NB4 (cell line): ENCODE data around the gene SPARCL1.
"Not testable (repeated sequence)": the region's sequence is repeated elsewhere in the genome, so short reads cannot be mapped to it uniquely, and the experiment has no call there.

ENCODE experiments used
- DNase-seq: peaks from one replicate; pipeline ENCODE4 v3.0.0; 2010; ENCODE audit warnings: low read depth
- H3K4me3 ChIP-seq: one replicate; pipeline ENCODE4 v1.5.1; 2011; ENCODE audit warnings: mild to moderate bottlenecking, low read depth, low read length, moderate library complexity
- MYC ChIP-seq: IDR thresholded peaks from 2 replicates; pipeline ENCODE4 v1.6.1; 2011; ENCODE audit warnings: low read depth, low read length
- POLR2A ChIP-seq: IDR thresholded peaks from 2 replicates; pipeline ENCODE4 v1.6.1; 2011; ENCODE audit warnings: mild to moderate bottlenecking; ENCODE audit not compliant: insufficient read length; ENCODE audit errors: extremely low read depth
- TF ChIP-seq, protein P1 (sequence below): IDR thresholded peaks from 2 replicates; pipeline ENCODE4 v1.6.1; 2011; ENCODE audit warnings: low read depth, low read length
- TF ChIP-seq, protein P2 (sequence below): IDR thresholded peaks from one replicate; pipeline ENCODE4 v1.5.1; 2012; ENCODE audit warnings: low read depth, low read length

Gene SPARCL1, protein sequence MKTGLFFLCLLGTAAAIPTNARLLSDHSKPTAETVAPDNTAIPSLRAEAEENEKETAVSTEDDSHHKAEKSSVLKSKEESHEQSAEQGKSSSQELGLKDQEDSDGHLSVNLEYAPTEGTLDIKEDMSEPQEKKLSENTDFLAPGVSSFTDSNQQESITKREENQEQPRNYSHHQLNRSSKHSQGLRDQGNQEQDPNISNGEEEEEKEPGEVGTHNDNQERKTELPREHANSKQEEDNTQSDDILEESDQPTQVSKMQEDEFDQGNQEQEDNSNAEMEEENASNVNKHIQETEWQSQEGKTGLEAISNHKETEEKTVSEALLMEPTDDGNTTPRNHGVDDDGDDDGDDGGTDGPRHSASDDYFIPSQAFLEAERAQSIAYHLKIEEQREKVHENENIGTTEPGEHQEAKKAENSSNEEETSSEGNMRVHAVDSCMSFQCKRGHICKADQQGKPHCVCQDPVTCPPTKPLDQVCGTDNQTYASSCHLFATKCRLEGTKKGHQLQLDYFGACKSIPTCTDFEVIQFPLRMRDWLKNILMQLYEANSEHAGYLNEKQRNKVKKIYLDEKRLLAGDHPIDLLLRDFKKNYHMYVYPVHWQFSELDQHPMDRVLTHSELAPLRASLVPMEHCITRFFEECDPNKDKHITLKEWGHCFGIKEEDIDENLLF

DNA sequence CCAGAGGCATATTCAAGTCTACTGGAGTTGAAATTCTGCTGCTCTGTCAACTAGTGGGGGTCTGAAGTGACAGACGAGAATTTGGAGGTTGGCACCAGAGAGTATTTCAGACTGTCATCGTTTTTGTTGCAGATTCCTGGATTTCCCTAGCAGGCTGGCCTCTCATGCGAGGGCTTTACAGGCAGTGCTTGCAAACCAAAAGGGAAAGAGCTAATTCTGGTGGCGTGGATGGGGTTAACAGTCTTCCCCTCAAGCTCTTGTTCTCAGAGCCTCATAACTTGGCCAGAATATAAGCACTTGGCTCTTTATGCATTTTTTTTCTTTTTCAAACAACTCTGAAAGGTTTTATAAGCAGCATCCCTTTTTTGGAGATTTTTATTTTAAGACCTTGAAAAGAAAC lies at the start of gene SPARCL1:
SPARCL1 (minus strand) TSS at position 190 of the 400 bp plus-strand sequence. CDS start 29,802 bp downstream, outside the sequence.
- TF ChIP-seq, protein P1, sequence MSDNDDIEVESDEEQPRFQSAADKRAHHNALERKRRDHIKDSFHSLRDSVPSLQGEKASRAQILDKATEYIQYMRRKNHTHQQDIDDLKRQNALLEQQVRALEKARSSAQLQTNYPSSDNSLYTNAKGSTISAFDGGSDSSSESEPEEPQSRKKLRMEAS, result no peak
- TF ChIP-seq MYC, result no peak
- no peak for TF ChIP-seq POLR2A
- TF ChIP-seq, protein P2, sequence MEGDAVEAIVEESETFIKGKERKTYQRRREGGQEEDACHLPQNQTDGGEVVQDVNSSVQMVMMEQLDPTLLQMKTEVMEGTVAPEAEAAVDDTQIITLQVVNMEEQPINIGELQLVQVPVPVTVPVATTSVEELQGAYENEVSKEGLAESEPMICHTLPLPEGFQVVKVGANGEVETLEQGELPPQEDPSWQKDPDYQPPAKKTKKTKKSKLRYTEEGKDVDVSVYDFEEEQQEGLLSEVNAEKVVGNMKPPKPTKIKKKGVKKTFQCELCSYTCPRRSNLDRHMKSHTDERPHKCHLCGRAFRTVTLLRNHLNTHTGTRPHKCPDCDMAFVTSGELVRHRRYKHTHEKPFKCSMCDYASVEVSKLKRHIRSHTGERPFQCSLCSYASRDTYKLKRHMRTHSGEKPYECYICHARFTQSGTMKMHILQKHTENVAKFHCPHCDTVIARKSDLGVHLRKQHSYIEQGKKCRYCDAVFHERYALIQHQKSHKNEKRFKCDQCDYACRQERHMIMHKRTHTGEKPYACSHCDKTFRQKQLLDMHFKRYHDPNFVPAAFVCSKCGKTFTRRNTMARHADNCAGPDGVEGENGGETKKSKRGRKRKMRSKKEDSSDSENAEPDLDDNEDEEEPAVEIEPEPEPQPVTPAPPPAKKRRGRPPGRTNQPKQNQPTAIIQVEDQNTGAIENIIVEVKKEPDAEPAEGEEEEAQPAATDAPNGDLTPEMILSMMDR, result no peak
- no peak within 1 kb of the TSS for H3K4me3 ChIP-seq
- no peak for DNase-seq

DNA sequence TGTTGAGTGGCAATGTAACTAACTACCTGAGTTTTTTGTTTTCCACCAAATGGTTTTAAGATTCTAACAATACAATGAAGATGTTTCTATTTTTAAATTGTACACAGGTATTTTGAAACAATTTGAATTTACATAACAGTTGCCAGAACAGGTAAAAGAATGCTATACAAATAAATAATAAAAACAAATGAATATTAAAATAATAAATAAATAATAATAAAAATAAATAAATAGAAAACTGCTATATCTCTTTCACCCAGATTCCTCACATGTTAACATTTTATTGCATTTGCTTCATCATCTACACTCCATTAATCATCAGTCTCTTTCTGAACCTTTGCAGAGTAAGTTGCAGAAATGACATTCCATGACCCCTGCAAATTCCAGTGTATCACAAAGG lies 46.8 kb upstream of the SPARCL1 start:
- TF ChIP-seq, protein P1, result no peak
- TF ChIP-seq, protein P2, result no peak
- TF ChIP-seq MYC (no peak), POLR2A (no peak)
- no peak for DNase-seq
- H3K4me3 ChIP-seq, result no peak overlapping the region

DNA sequence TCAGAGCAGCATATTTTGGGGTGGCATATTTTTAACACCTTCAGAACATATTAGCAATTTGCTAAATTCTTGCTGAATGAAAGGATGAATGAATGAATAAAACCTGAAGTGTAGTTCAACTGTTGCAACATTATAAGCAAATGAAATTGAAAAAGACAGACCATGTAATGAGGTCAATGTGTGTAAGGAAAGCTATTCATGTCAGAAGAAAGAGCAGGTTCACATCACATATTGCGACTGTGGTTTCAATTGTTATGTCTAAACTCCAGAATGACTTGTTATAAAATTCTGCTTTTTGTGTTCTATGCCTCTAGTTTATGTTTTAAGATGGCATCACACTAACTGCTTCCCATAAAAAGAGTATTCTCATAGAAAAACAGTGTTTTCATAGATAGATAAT lies 46.2 kb upstream of the SPARCL1 start:
- no peak for TF ChIP-seq POLR2A
- TF ChIP-seq, protein P2, result no peak
- TF ChIP-seq MYC, result no peak
- TF ChIP-seq, protein P1, result no peak
- no peak for DNase-seq
- H3K4me3 ChIP-seq, result no peak overlapping the region

DNA sequence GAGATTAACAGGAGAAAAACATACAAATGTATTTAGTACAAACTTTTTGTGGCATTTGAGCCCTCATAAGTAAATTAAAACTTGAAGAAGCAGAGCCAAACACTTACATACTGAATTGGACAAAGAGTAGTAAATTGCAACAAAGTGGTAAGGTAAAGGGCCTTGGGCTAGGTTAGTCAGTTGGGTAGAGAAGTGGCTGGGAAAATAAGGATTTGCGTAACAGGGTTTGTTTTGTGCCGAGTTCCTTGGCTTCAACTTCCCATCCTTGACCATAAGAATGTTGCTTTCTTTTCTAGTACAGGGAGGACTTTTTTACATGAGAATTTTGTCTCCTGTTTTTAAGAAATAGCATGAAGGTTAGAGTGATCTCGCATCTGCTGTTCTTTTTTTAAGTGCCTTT lies 45.8 kb upstream of the SPARCL1 start:
- H3K4me3 ChIP-seq, result no peak overlapping the region
- DNase-seq, result no peak
- TF ChIP-seq POLR2A, result no peak
- TF ChIP-seq MYC, result no peak
- TF ChIP-seq, protein P2, result no peak
- TF ChIP-seq, protein P1, result no peak

DNA sequence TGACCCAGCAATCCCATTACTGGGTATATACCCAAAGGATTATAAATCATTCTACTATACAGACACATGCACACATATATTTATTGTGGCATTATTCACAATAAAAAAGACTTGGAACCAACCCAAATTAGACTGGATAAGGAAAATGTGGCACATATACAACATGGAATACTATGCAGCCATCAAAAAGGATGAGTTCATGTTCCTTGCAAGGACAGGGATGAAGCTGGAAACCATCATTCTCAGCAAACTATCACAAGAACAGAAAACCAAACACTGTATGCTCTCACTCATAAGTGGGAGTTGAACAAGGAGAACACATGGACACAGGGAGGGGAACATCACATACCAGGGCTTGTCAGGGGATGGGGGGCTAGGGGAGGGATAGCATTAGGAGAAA lies 45.2 kb upstream of the SPARCL1 start:
- H3K4me3 ChIP-seq, DNase-seq: not testable (repeated sequence)

DNA sequence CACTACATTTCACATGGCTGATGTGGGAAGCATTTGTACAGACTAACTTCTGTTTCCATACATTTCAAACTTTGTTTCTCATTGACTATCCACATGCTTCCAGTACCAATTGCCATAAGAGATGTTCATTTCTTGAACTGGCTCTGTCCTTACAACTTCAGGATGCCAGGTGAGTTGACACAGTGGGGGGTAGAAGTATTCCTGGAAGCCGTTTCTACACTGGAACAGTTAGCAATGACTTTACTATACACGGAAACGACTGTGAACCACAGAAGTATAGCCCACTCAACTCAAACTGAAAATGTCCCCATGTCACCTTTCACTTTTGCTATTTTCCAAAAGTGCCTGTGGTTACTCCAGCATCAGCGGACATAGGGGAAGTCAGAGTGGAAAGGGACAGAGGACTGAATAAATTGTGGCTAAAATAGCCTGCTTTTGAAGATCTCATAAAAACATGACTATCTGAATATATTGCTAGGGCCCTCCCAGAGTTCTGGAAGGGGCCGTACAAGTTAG lies 41.2 kb upstream of the SPARCL1 start:
- no peak for DNase-seq
- H3K4me3 ChIP-seq, result no peak overlapping the region
- TF ChIP-seq, protein P2, result no peak
- TF ChIP-seq POLR2A (no peak), MYC (no peak)
- TF ChIP-seq, protein P1, result no peak
